Karpas-422 (cell line): Measurements from ENCODE around the gene MOSMO. TPM values are rescaled to one million over a fixed set of nuclear protein-coding genes. Genes with fewer than 3 reads are reported as not detected.

Experiments used
- DNase-seq: peaks from one replicate; pipeline ENCODE4 v3.0.0-alpha.2; 2015
- H2AFZ ChIP-seq: fragments of 200-600 bp; sonication (generic); 2 replicates; pipeline ENCODE4 v1.6.1; 2014; ENCODE audit warnings: antibody characterized with exemption, low read length, mixed read lengths
- H3K27ac ChIP-seq: fragments of 200-600 bp; sonication (generic); 2 replicates; pipeline ENCODE4 v1.5.1; 2014; ENCODE audit warnings: mild to moderate bottlenecking, low read length, moderate library complexity
- H3K27me3 ChIP-seq: fragments of 200-600 bp; sonication (generic); 2 replicates; pipeline ENCODE4 v1.6.1; 2014; ENCODE audit warnings: low read length, mixed read lengths
- H3K36me3 ChIP-seq: fragments of 200-600 bp; sonication (generic); 2 replicates; pipeline ENCODE4 v1.6.1; 2014; ENCODE audit warnings: low read length, mixed read lengths; ENCODE audit not compliant: insufficient read depth
- H3K4me1 ChIP-seq: fragments of 200-600 bp; sonication (generic); 2 replicates; pipeline ENCODE4 v1.6.1; 2014; ENCODE audit warnings: mild to moderate bottlenecking, low read length, mixed read lengths
- H3K4me2 ChIP-seq: fragments of 200-600 bp; sonication (generic); 2 replicates; pipeline ENCODE4 v1.6.1; 2014; ENCODE audit warnings: low read length, low read depth, mild to moderate bottlenecking; ENCODE audit not compliant: poor library complexity, severe bottlenecking
- H3K4me3 ChIP-seq: fragments of 200-600 bp; sonication (generic); 2 replicates; pipeline ENCODE4 v1.5.1; 2014; ENCODE audit warnings: mild to moderate bottlenecking, antibody characterized with exemption, low read length, mixed read lengths
- H3K79me2 ChIP-seq: fragments of 200-600 bp; sonication (generic); 2 replicates; pipeline ENCODE4 v1.6.1; 2014; ENCODE audit warnings: mild to moderate bottlenecking, low read length, mixed read lengths
- H3K9ac ChIP-seq: fragments of 200-600 bp; sonication (generic); 2 replicates; pipeline ENCODE4 v1.6.0; 2014; ENCODE audit warnings: low read length
- H3K9me2 ChIP-seq: fragments of 200-600 bp; sonication (generic), shearing (Covaris generic); replicated peaks from 2 replicates; pipeline ENCODE4 v1.6.0; 2014; ENCODE audit warnings: mild to moderate bottlenecking, low read length, moderate library complexity; ENCODE audit not compliant: insufficient read depth
- H3K9me3 ChIP-seq: fragments of 300-700, 200-600 bp; sonication (generic); 2 replicates; pipeline ENCODE4 v1.6.1; 2014; ENCODE audit warnings: low read length, mixed read lengths
- H4K20me1 ChIP-seq: fragments of 200-600 bp; sonication (generic); 2 replicates; pipeline ENCODE4 v1.6.1; 2014; ENCODE audit warnings: mild to moderate bottlenecking, antibody characterized with exemption, low read length, low read depth; ENCODE audit not compliant: insufficient read depth
- total RNA-seq: library from RNA; depleted of rRNA; stranded (reverse); fragments of >200 nt; shearing (Covaris generic); gene quantifications from 2 replicates; pipeline ENCODE4 v1.2.3, GENCODE V29; 2014; ENCODE audit warnings: low replicate concordance

The MOSMO gene
- total RNA-seq, 1 experiment from 2014 or later: 13.9 TPM

DNA sequence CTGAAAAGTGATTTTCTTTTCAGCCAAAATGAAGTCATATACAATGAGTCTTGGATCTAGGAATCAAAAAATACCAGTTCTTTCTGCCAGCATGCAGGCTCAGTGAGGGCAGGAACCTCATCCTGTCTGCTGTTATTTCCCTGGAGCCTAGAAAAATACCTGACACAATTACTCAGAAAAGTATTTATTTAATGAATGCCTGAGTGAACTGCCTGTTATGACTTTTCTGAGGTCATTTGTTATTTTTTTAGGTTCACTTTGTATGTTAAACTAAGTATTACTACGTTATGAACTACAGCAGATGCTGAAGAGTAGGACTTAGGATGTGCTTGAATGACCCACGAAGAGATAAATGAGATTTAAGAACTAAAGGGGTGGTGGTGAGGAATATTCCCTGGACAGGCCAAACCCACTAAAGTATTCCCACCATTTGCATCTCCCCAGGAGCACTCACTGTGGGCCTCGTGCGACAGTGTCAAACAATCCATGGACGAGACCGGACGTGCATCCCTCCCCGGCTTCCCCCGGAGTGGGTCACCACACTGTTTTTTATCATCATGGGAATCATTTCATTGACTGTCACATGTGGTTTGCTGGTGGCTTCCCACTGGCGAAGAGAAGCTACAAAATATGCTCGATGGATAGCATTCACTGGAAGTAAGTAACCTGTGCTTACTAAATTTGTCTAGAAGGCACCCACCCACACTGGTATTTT is 67.3 kb downstream of the MOSMO start:
- Histone ChIP-seq H3K4me2 (no peak overlapping the region), H3K9me3 (no peaks in the 10 kb centered on the region), H3K27me3 (no peaks in the 10 kb centered on the region), H3K9ac (no peak overlapping the region), H3K9me2 (no peaks in the 10 kb centered on the region), H3K4me1 (peaks cover 14% of the 10 kb centered on the region), H3K4me3 (no peak overlapping the region), H3K36me3 (no peaks in the 10 kb centered on the region), H3K27ac (no peak overlapping the region), H2AFZ (no peak overlapping the region), H4K20me1 (peaks cover 6% of the 10 kb centered on the region; the same call in 1 of the 2 replicates), H3K79me2 (no peaks in the 10 kb centered on the region)
- DNase-seq: no peak

- Histone ChIP-seq H3K4me2 (no peak overlapping the region), H3K9me3 (no peaks in the 10 kb centered on the region), H3K9ac (no peak overlapping the region), H3K4me1 (peaks cover 14% of the 10 kb centered on the region), H3K79me2 (no peaks in the 10 kb centered on the region), H3K27ac (no peak overlapping the region), H3K36me3 (no peaks in the 10 kb centered on the region), H2AFZ (no peak overlapping the region), H4K20me1 (peaks cover 4% of the 10 kb centered on the region; the same call in 1 of the 2 replicates), H3K27me3 (no peaks in the 10 kb centered on the region), H3K9me2 (no peaks in the 10 kb centered on the region), H3K4me3 (no peak overlapping the region)
- no peak for DNase-seq
Observed at GRCh38 chr16:22075776-22076175, 67.9 kb downstream of the MOSMO start.

GRCh38 chr16:22077700-22078313 is 69.9 kb downstream of the MOSMO start:
- Histone ChIP-seq H3K79me2 (no peaks in the 10 kb centered on the region), H3K9ac (no peak overlapping the region), H2AFZ (no peak overlapping the region), H3K27ac (no peak overlapping the region), H3K9me2 (no peaks in the 10 kb centered on the region), H3K27me3 (no peaks in the 10 kb centered on the region), H3K4me1 (peaks cover 14% of the 10 kb centered on the region), H3K4me3 (no peak overlapping the region), H3K36me3 (no peaks in the 10 kb centered on the region), H3K4me2 (no peak overlapping the region), H3K9me3 (no peaks in the 10 kb centered on the region), H4K20me1 (no peaks in the 10 kb centered on the region)
- DNase-seq: peak; percentile 88

- DNase-seq: no peak
- peaks cover 14% of the 10 kb centered on the region for H3K4me1 ChIP-seq
- no peak overlapping the region for H3K4me3 ChIP-seq
- no peaks in the 10 kb centered on the region for H3K9me3 ChIP-seq
- H3K9ac ChIP-seq: no peak overlapping the region
- H3K36me3 ChIP-seq: no peaks in the 10 kb centered on the region
- H2AFZ ChIP-seq: no peak overlapping the region
- H3K27ac ChIP-seq: no peak overlapping the region
- no peaks in the 10 kb centered on the region for H4K20me1 ChIP-seq
- H3K79me2 ChIP-seq: no peaks in the 10 kb centered on the region
- no peak overlapping the region for H3K4me2 ChIP-seq
- H3K27me3 ChIP-seq: no peaks in the 10 kb centered on the region
- no peaks in the 10 kb centered on the region for H3K9me2 ChIP-seq
Observed at GRCh38 chr16:22078656-22079055, 70.7 kb downstream of the MOSMO start.

- Histone ChIP-seq H3K4me1 (peaks cover 21% of the 10 kb centered on the region), H2AFZ (no peak overlapping the region), H3K27me3 (no peaks in the 10 kb centered on the region), H3K36me3 (no peaks in the 10 kb centered on the region), H3K9ac (no peak overlapping the region), H4K20me1 (no peaks in the 10 kb centered on the region), H3K27ac (no peak overlapping the region), H3K4me3 (no peak overlapping the region), H3K9me3 (no peaks in the 10 kb centered on the region), H3K79me2 (no peaks in the 10 kb centered on the region), H3K9me2 (no peaks in the 10 kb centered on the region), H3K4me2 (no peak overlapping the region)
- no peak for DNase-seq
Observed at GRCh38 chr16:22081050-22081449, 73.1 kb downstream of the MOSMO start.

DNA sequence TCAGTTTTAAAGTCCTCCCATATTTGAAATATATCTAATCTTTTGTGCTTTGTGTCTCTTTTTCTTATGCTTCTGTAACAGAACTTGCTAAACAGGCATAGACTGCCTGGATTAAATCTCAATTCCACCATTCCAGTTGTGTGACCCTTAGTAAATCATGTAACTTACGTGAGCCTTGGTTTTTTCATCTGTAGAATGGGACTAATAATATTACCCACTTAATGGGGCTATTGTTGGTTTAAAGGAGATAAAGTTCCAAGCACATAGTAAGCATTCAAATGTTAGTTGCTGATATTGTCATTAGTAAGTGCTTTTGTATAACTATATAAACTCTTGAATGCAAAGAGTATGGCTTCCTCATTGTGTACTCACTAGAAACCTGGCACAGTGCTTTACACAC is 78.5 kb downstream of the MOSMO start:
- DNase-seq: no peak
- Histone ChIP-seq H3K27ac (no peak overlapping the region), H3K36me3 (no peaks in the 10 kb centered on the region), H2AFZ (no peak overlapping the region), H4K20me1 (no peaks in the 10 kb centered on the region), H3K9me3 (no peaks in the 10 kb centered on the region), H3K4me3 (no peak overlapping the region), H3K27me3 (no peaks in the 10 kb centered on the region), H3K9ac (no peak overlapping the region), H3K9me2 (no peaks in the 10 kb centered on the region), H3K4me1 (peaks cover 8% of the 10 kb centered on the region), H3K4me2 (no peak overlapping the region), H3K79me2 (no peaks in the 10 kb centered on the region)

GRCh38 chr16:22088642-22089041 is 80.7 kb downstream of the MOSMO start:
- no peak overlapping the region for H3K4me2 ChIP-seq
- H3K79me2 ChIP-seq: no peaks in the 10 kb centered on the region
- H3K27ac ChIP-seq: no peak overlapping the region
- H3K36me3 ChIP-seq: no peaks in the 10 kb centered on the region
- H3K9me2 ChIP-seq: no peaks in the 10 kb centered on the region
- no peaks in the 10 kb centered on the region for H4K20me1 ChIP-seq
- no peak for DNase-seq
- H3K4me1 ChIP-seq: peaks cover 8% of the 10 kb centered on the region
- no peaks in the 10 kb centered on the region for H3K27me3 ChIP-seq
- H2AFZ ChIP-seq: no peak overlapping the region
- no peaks in the 10 kb centered on the region for H3K9me3 ChIP-seq
- no peak overlapping the region for H3K9ac ChIP-seq
- no peak overlapping the region for H3K4me3 ChIP-seq

DNA sequence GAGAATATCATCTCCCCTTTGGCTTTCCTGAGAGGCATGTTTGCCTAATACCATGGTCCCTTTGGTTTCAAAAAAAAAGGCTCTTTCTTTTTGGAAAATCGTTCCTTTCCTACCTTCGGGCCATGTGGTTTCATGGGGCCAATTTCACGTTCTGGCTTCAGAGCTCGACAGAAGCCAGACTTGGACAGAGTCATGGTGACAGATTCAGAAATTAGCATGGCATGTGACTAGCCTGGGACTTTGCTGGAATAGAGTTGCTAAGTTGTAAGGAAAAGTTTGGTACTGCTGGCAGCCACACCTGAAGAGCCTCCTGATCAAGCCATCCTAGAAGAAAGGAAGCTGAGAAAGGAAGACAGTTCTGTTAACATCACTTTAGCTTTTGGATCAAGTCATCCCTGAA is 82.0 kb downstream of the MOSMO start:
- Histone ChIP-seq H3K4me1 (peaks cover 8% of the 10 kb centered on the region), H4K20me1 (no peaks in the 10 kb centered on the region), H3K27ac (no peak overlapping the region), H3K9me3 (no peaks in the 10 kb centered on the region), H3K27me3 (no peaks in the 10 kb centered on the region), H3K9ac (no peak overlapping the region), H3K79me2 (no peaks in the 10 kb centered on the region), H3K9me2 (no peaks in the 10 kb centered on the region), H2AFZ (no peak overlapping the region), H3K36me3 (no peaks in the 10 kb centered on the region), H3K4me3 (no peak overlapping the region), H3K4me2 (no peak overlapping the region)
- no peak for DNase-seq
